ENCODE results near the gene KLK6. TPM values are rescaled to one million over a fixed set of nuclear protein-coding genes. Genes with fewer than 3 reads are reported as not detected.

KLK6 gene
- total and polyA plus RNA-seq, 2 experiments from 2014 or later = not detected

GRCh38 chr19:51002542-51003311, 33.3 kb upstream of the KLK6 start:
- peak; percentile 27 for DNase-seq
- no peaks in the 10 kb centered on the region for H3K4me1 ChIP-seq (ENCODE audit: insufficient read depth)
- no peaks in the 10 kb centered on the region for H3K36me3 ChIP-seq (ENCODE audit: low read depth)
- in situ Hi-C loops (cut with MboI) = no loop called here
- no peaks in the 10 kb centered on the region for H3F3A ChIP-seq (ENCODE audit: insufficient read depth)
- no peaks in the 10 kb centered on the region for H3K27me3 ChIP-seq (replicated peaks; ENCODE audit: insufficient read depth)
- TF ChIP-seq EZH2phosphoT487 (IDR thresholded peaks at IDR 0.05; ENCODE audit: insufficient read depth, low read depth) = no peak
- no peak for TF ChIP-seq EZH2 (IDR thresholded peaks at IDR 0.05; ENCODE audit: insufficient read depth, poor library complexity, severe bottlenecking)
- WGBS, 2 experiments (ENCODE audit: low coverage in 1 of 2, low lambda C conversion rate in 2 of 2, missing lambda C conversion rate in 2 of 2) = 69 to 76% methylated on average over 35 to 42 of the region's 42 CpGs
- no peaks in the 10 kb centered on the region for H3K79me2 ChIP-seq (ENCODE audit: insufficient read depth)
- no peak overlapping the region for H3K4me3 ChIP-seq
- no peaks in the 10 kb centered on the region for H3K9me2 ChIP-seq (ENCODE audit: insufficient read depth)
- H3K9ac ChIP-seq = no peak overlapping the region
- no peak overlapping the region for H3K27ac ChIP-seq
- no peaks in the 10 kb centered on the region for H3K9me3 ChIP-seq (ENCODE audit: low read depth)
- H4K20me1 ChIP-seq (ENCODE audit: insufficient read depth) = no peaks in the 10 kb centered on the region
- no peak overlapping the region for H2AFZ ChIP-seq
- H3K4me2 ChIP-seq (ENCODE audit: unreplicated experiment) = no peak overlapping the region

GRCh38 chr19:51002089-51002532, 32.7 kb upstream of the KLK6 start:
- Histone ChIP-seq H3K9me2 (ENCODE audit: insufficient read depth) (no peaks in the 10 kb centered on the region), H3K4me3 (no peak overlapping the region), H3K79me2 (ENCODE audit: insufficient read depth) (no peaks in the 10 kb centered on the region), H3K9ac (no peak overlapping the region), H4K20me1 (ENCODE audit: insufficient read depth) (no peaks in the 10 kb centered on the region), H3K27ac (no peak overlapping the region), H3K4me2 (ENCODE audit: unreplicated experiment) (no peak overlapping the region), H2AFZ (no peak overlapping the region), H3K4me1 (ENCODE audit: insufficient read depth) (no peaks in the 10 kb centered on the region), H3K27me3 (replicated peaks; ENCODE audit: insufficient read depth) (no peaks in the 10 kb centered on the region), H3K9me3 (ENCODE audit: low read depth) (no peaks in the 10 kb centered on the region), H3F3A (ENCODE audit: insufficient read depth) (no peaks in the 10 kb centered on the region), H3K36me3 (ENCODE audit: low read depth) (no peaks in the 10 kb centered on the region)
- no peak for TF ChIP-seq EZH2phosphoT487 (IDR thresholded peaks at IDR 0.05; ENCODE audit: insufficient read depth, low read depth)
- no peak for TF ChIP-seq EZH2 (IDR thresholded peaks at IDR 0.05; ENCODE audit: insufficient read depth, poor library complexity, severe bottlenecking)
- WGBS, 2 experiments (ENCODE audit: low coverage in 1 of 2, low lambda C conversion rate in 2 of 2, missing lambda C conversion rate in 2 of 2) = 54 to 58% methylated on average over 12 of the region's 12 CpGs
- in situ Hi-C loops (cut with MboI) = no loop called here
- DNase-seq = no peak

GRCh38 chr19:51001515-51001914, 32.1 kb upstream of the KLK6 start, which contains the start of gene KLK8:
Gene KLK8, minus strand, starts transcription at chr19:51001604. Its CDS starts 437 bp downstream, at chr19:51001167.
- 12 to 15% methylated on average over 4 to 6 of the region's 7 CpGs for WGBS, 2 experiments (ENCODE audit: low coverage in 1 of 2, low lambda C conversion rate in 2 of 2, missing lambda C conversion rate in 2 of 2)
- no peak for DNase-seq

GRCh38 chr19:51000981-51001380, 31.6 kb upstream of the KLK6 start:
- WGBS, 2 experiments (ENCODE audit: low coverage in 1 of 2, low lambda C conversion rate in 2 of 2, missing lambda C conversion rate in 2 of 2) = 33% methylated on average over 14 to 16 of the region's 16 CpGs

More at GRCh38 chr19:51001515-51001914, 32.1 kb upstream of the KLK6 start, which contains the start of gene KLK8:
- Histone ChIP-seq H3K27ac (no peak within 1 kb of the TSS), H3K9ac (no peak within 1 kb of the TSS), H3K9me3 (ENCODE audit: low read depth) (no peaks in the 10 kb centered on the region), H4K20me1 (ENCODE audit: insufficient read depth) (no peaks in the 10 kb centered on the region), H3K4me1 (ENCODE audit: insufficient read depth) (no peaks in the 10 kb centered on the region), H3K4me2 (ENCODE audit: unreplicated experiment) (no peak within 1 kb of the TSS), H2AFZ (no peak within 1 kb of the TSS), H3F3A (ENCODE audit: insufficient read depth) (no peaks in the 10 kb centered on the region), H3K4me3 (no peak within 1 kb of the TSS), H3K9me2 (ENCODE audit: insufficient read depth) (no peaks in the 10 kb centered on the region), H3K36me3 (ENCODE audit: low read depth) (no peaks in the 10 kb centered on the region), H3K79me2 (ENCODE audit: insufficient read depth) (no peaks in the 10 kb centered on the region), H3K27me3 (replicated peaks; ENCODE audit: insufficient read depth) (no peaks in the 10 kb centered on the region)
- in situ Hi-C loops (cut with MboI) = no loop called here
- TF ChIP-seq EZH2 (IDR thresholded peaks at IDR 0.05; ENCODE audit: insufficient read depth, poor library complexity, severe bottlenecking) = no peak
- TF ChIP-seq EZH2phosphoT487 (IDR thresholded peaks at IDR 0.05; ENCODE audit: insufficient read depth, low read depth) = no peak

More at GRCh38 chr19:51000981-51001380, 31.6 kb upstream of the KLK6 start:
- no peak overlapping the region for H3K9ac ChIP-seq
- no peaks in the 10 kb centered on the region for H3K79me2 ChIP-seq (ENCODE audit: insufficient read depth)
- no peak overlapping the region for H3K4me2 ChIP-seq (ENCODE audit: unreplicated experiment)
- H3K4me1 ChIP-seq (ENCODE audit: insufficient read depth) = no peaks in the 10 kb centered on the region
- H3F3A ChIP-seq (ENCODE audit: insufficient read depth) = no peaks in the 10 kb centered on the region
- H3K36me3 ChIP-seq (ENCODE audit: low read depth) = no peaks in the 10 kb centered on the region
- H3K9me3 ChIP-seq (ENCODE audit: low read depth) = no peaks in the 10 kb centered on the region
- no peak for DNase-seq
- H4K20me1 ChIP-seq (ENCODE audit: insufficient read depth) = no peaks in the 10 kb centered on the region
- H2AFZ ChIP-seq = no peak overlapping the region
- in situ Hi-C loops (cut with MboI) = no loop called here
- no peaks in the 10 kb centered on the region for H3K9me2 ChIP-seq (ENCODE audit: insufficient read depth)
- no peak overlapping the region for H3K4me3 ChIP-seq
- no peak overlapping the region for H3K27ac ChIP-seq
- no peak for TF ChIP-seq EZH2 (IDR thresholded peaks at IDR 0.05; ENCODE audit: insufficient read depth, poor library complexity, severe bottlenecking)
- no peak for TF ChIP-seq EZH2phosphoT487 (IDR thresholded peaks at IDR 0.05; ENCODE audit: insufficient read depth, low read depth)
- no peaks in the 10 kb centered on the region for H3K27me3 ChIP-seq (replicated peaks; ENCODE audit: insufficient read depth)
